K562 (cell line): ENCODE results near the gene AHNAK. TPM values are rescaled to one million over a fixed set of nuclear protein-coding genes. Genes with fewer than 3 reads are reported as not detected.

Experiments used
- ATAC-seq: fragments of 200-7000 bp; cut with Tn5 transposase; 3 replicates; pipeline ENCODE4 v1.9.1; 2020; ENCODE audit warnings: moderate library complexity
- BruUV-seq: library from RNA; stranded (reverse); fragments of 400-500 nt; replicated peaks from 2 replicates; lab custom pipeline; 2021; lab: Mats Ljungman, UMichigan
- CTCF ChIA-PET: fragments of 300-600 bp; formaldehyde crosslinking; extraction: SDS; loops from one replicate; lab custom pipeline; 2021; ENCODE audit warnings: low intra/inter-chr PET ratio; lab: Yijun Ruan, JAX
- POLR2A ChIA-PET: fragments of 300-600, 350-650 bp; sonication (Branson Sonifier 250); formaldehyde crosslinking; extraction: SDS; loops from one replicate; lab custom pipeline; 2021; ENCODE audit warnings: antibody characterized with exemption, inconsistent platforms; lab: Yijun Ruan, JAX
- DNase-seq, 4 experiments: peaks; one replicate each; pipeline versions ENCODE4 v3.0.0 to v3.0.0-alpha.2; 2011 to 2018; ENCODE audit warnings: low spot score in 3 of 4, mixed read lengths in 3 of 4; ENCODE audit errors: extremely low read depth in 1 of 4
- FAIRE-seq: peaks from 2 replicates; lab custom pipeline; 2011; peaks lifted over from hg19 to GRCh38; lab: Jason Lieb, UNC
- H2AFZ ChIP-seq: 2 replicates; pipeline ENCODE4 v1.6.0; 2011; ENCODE audit warnings: low read depth, low read length, control low read depth, inconsistent platforms
- H3K27ac ChIP-seq: fragments of 200-600 bp; 3 replicates; pipeline ENCODE4 v1.8.0; 2011; ENCODE audit warnings: low read depth, mild to moderate bottlenecking, control low read depth, inconsistent platforms, low read length, moderate library complexity, mixed read lengths; ENCODE audit errors: extremely low read depth
- H3K27me3 ChIP-seq, 2 experiments: fragments of 300-600 bp in 1 of 2; 2 replicates in 1 of 2; 3 replicates in 1 of 2; pipeline versions ENCODE4 v1.6.0 to v1.8.0; 2011; ENCODE audit warnings: inconsistent platforms in 2 of 2, low read length in 2 of 2, mild to moderate bottlenecking in 1 of 2, mixed read lengths in 1 of 2, moderate library complexity in 1 of 2; ENCODE audit not compliant: control insufficient read depth in 2 of 2, insufficient read depth in 2 of 2
- H3K36me3 ChIP-seq: fragments of 300-600 bp; 3 replicates; pipeline ENCODE4 v1.8.0; 2011; ENCODE audit warnings: mild to moderate bottlenecking, low read length, inconsistent platforms; ENCODE audit not compliant: control insufficient read depth, insufficient read depth
- H3K4me1 ChIP-seq, 2 experiments: fragments of 200-600 bp in 1 of 2; replicated peaks in 1 of 2; 2 replicates in 1 of 2; 3 replicates in 1 of 2; pipeline versions ENCODE4 v1.5.1 to v1.8.0; 2011; ENCODE audit warnings: inconsistent platforms in 2 of 2, low read length in 2 of 2, mild to moderate bottlenecking in 1 of 2, mixed read lengths in 1 of 2, moderate library complexity in 1 of 2; ENCODE audit not compliant: control insufficient read depth in 2 of 2, insufficient read depth in 2 of 2
- H3K4me2 ChIP-seq: 2 replicates; pipeline ENCODE4 v1.6.1; 2011; ENCODE audit warnings: low read length, control low read depth, inconsistent platforms, mixed read lengths; ENCODE audit not compliant: insufficient read depth
- H3K4me3 ChIP-seq: fragments of 200-600 bp; sonication (generic), shearing (Covaris generic); 2 replicates; pipeline ENCODE4 v1.5.1; 2016; ENCODE audit warnings: control low read depth, inconsistent platforms
- H3K79me2 ChIP-seq: fragments of 200-600 bp; 3 replicates; pipeline ENCODE4 v1.8.0; 2011; ENCODE audit warnings: low read length, inconsistent platforms; ENCODE audit not compliant: control insufficient read depth, insufficient read depth
- H3K9ac ChIP-seq, 2 experiments: 2 replicates each; pipeline versions ENCODE4 v1.6.0 to v1.6.1; 2011; ENCODE audit warnings: low read depth in 2 of 2, low read length in 2 of 2, control low read depth in 1 of 2, inconsistent platforms in 1 of 2, mild to moderate bottlenecking in 1 of 2, mixed read lengths in 1 of 2; ENCODE audit not compliant: insufficient read depth in 1 of 2
- H3K9me1 ChIP-seq: one replicate; pipeline ENCODE4 v1.6.0; 2011; ENCODE audit warnings: inconsistent platforms, mild to moderate bottlenecking, low read length, moderate library complexity; ENCODE audit not compliant: control insufficient read depth, insufficient read depth
- H3K9me3 ChIP-seq: replicated peaks from 2 replicates; pipeline ENCODE4 v1.5.1; 2011; ENCODE audit warnings: low read depth, low read length, inconsistent platforms; ENCODE audit not compliant: control insufficient read depth, insufficient read depth
- H4K20me1 ChIP-seq: replicated peaks from 2 replicates; pipeline ENCODE4 v1.6.1; 2011; ENCODE audit warnings: low read length, inconsistent platforms, mixed read lengths; ENCODE audit not compliant: control insufficient read depth, insufficient read depth
- ARID2 ChIP-seq: fragments of 450-650 bp; IDR thresholded peaks from 2 replicates; pipeline ENCODE4 v1.6.1; 2017; ENCODE audit warnings: antibody characterized with exemption, mild to moderate bottlenecking
- DDX20 ChIP-seq: fragments of 450-650 bp; IDR thresholded peaks from 2 replicates; pipeline ENCODE4 v1.6.1; 2016; ENCODE audit warnings: missing genetic modification characterization, low read depth, mild to moderate bottlenecking, missing compliant biosample characterization, moderate library complexity
- E2F1 ChIP-seq: sonication (generic); formaldehyde crosslinking; IDR thresholded peaks from 2 replicates; pipeline ENCODE4 v1.8.1; 2023; ENCODE audit warnings: mild to moderate bottlenecking, missing genetic modification reagents, moderate library complexity
- KLF13 ChIP-seq: fragments of 450-650 bp; IDR thresholded peaks from 2 replicates; pipeline ENCODE4 v1.6.1; 2016; ENCODE audit warnings: missing genetic modification characterization, low read depth, mild to moderate bottlenecking, missing compliant biosample characterization, moderate library complexity, borderline replicate concordance
- MNT ChIP-seq, 2 experiments: fragments of 450-650 bp; conservative IDR thresholded peaks; 2 replicates each; pipeline ENCODE4 v1.6.1; 2017; ENCODE audit warnings: mild to moderate bottlenecking in 2 of 2, moderate library complexity in 2 of 2
- PRPF4 ChIP-seq: fragments of 200-400 bp; formaldehyde crosslinking; IDR thresholded peaks from one replicate; pipeline ENCODE4 v1.6.1; 2017; ENCODE audit warnings: low read length, low read depth, mild to moderate bottlenecking; ENCODE audit not compliant: insufficient read depth, poor library complexity, severe bottlenecking
- PYGO2 ChIP-seq: fragments of 450-650 bp; IDR thresholded peaks from 2 replicates; pipeline ENCODE4 v1.6.1; 2016; ENCODE audit warnings: mild to moderate bottlenecking, missing genetic modification characterization, moderate library complexity, missing compliant biosample characterization
- RCOR1 ChIP-seq, 2 experiments: IDR thresholded peaks; 2 replicates each; pipeline ENCODE4 v1.6.1; 2012; ENCODE audit warnings: low read depth in 2 of 2, low read length in 2 of 2, borderline replicate concordance in 1 of 2, improper control_type of control experiment in 1 of 2
- SIN3B ChIP-seq: fragments of 450-650 bp; IDR thresholded peaks from 2 replicates; pipeline ENCODE4 v1.6.1; 2017; ENCODE audit warnings: low read depth, mild to moderate bottlenecking, moderate library complexity
- TARDBP ChIP-seq: fragments of 450-650 bp; IDR thresholded peaks from 2 replicates; pipeline ENCODE4 v1.6.1; 2016
- TSHZ1 ChIP-seq: fragments of 250-450 bp; sonication (Bioruptor Pico); IDR thresholded peaks from 2 replicates; pipeline ENCODE4 v1.4.0; 2020; ENCODE audit warnings: mild to moderate bottlenecking, moderate library complexity
- ZBTB2 ChIP-seq: fragments of 450-650 bp; IDR thresholded peaks from 2 replicates; pipeline ENCODE4 v1.6.1; 2016; ENCODE audit warnings: antibody characterized with exemption
- ZNF165 ChIP-seq: fragments of 250-450 bp; sonication (Bioruptor Pico); IDR thresholded peaks from 2 replicates; pipeline ENCODE4 v1.4.0; 2020; ENCODE audit warnings: borderline replicate concordance
- ZNF507 ChIP-seq: conservative IDR thresholded peaks from 2 replicates; pipeline ENCODE4 v1.6.1; 2017; ENCODE audit warnings: missing genetic modification characterization, missing compliant biosample characterization
- WGBS: fragments of 100-300 bp; shearing (Covaris generic); methylation state at CpG from one replicate; pipeline ENCODE4 v1.1.6; 2016; ENCODE audit warnings: low coverage, mixed read lengths; ENCODE audit not compliant: insufficient coverage; ENCODE audit errors: missing lambda C conversion rate; 5-methylcytosine and 5-hydroxymethylcytosine counted together
- in situ Hi-C: fragments of 300-500 bp; cut with MboI; formaldehyde crosslinking; loops from 4 replicates; pipeline ENCODE4 v1.15.0; 2018; ENCODE audit warnings: inconsistent platforms, mixed read lengths
- intact Hi-C: fragments of 100-400 bp; cut with micrococcal nuclease; formaldehyde crosslinking; loops from 2 replicates; pipeline ENCODE4 v1.14.2; 2022
- polyA plus RNA-seq, 8 experiments: library from polyadenylated mRNA; depleted of rRNA in 4 of 8; stranded (reverse) in 5 of 8; unstranded in 3 of 8; fragments of >200 nt; fragmentation: Nextera tagmentation in 2 of 8; fragmentation: Illumina TruSeq in 1 of 8; extraction: Ambion mirVana in 2 of 8; extraction: Trizol in 1 of 8; gene quantifications; 2 replicates each; pipeline versions ENCODE4 v1.2.1 to v1.2.3, GENCODE V29; 2011 to 2014; ENCODE audit warnings: inconsistent platforms in 1 of 8, missing spikeins in 1 of 8
- total RNA-seq, 7 experiments: library from RNA; depleted of rRNA in 6 of 7; stranded (reverse); fragments of >200 nt in 6 of 7; fragmentation: Illumina TruSeq in 2 of 7; extraction: Trizol in 2 of 7; gene quantifications; 2 replicates each; pipeline versions ENCODE4 v1.2.1 to v1.2.3, GENCODE V29; 2011 to 2021; ENCODE audit warnings: low replicate concordance in 1 of 7

Gene AHNAK
- total and polyA plus RNA-seq, 9 of the 15 experiments (the other 6 are each of a cell fraction or from before 2014, with no cell fraction given) = 1.5 to 89.7 (median 45.0) TPM

GRCh38 chr11:62512961-62513360 lies 33.6 kb downstream of the AHNAK start:
- Histone ChIP-seq H3K27ac (no peak overlapping the region), H3K9me3 (no peaks in the 10 kb centered on the region), H3K4me3 (no peak overlapping the region), H4K20me1 (no peaks in the 10 kb centered on the region), H3K4me1 (peaks cover 13 to 16% of the 10 kb centered on the region in 2 experiments), H3K4me2 (no peak overlapping the region), H3K36me3 (peaks cover 12% of the 10 kb centered on the region; the same call in 1 of the 3 replicates), H3K9ac (no peak overlapping the region; a peak in 1 of 4 replicates), H3K9me1 (no peaks in the 10 kb centered on the region), H3K79me2 (no peaks in the 10 kb centered on the region), H3K27me3 (no peaks in the 10 kb centered on the region), H2AFZ (no peak overlapping the region)
- WGBS = 66% methylated on average over 8 of the region's 8 CpGs
- ChIA-PET POLR2A (no interaction called here), CTCF (no interaction called here)
- FAIRE-seq (no peak), ATAC-seq (no peak), DNase-seq (no peak)
- no TSS peak for BruUV-seq
- intact Hi-C loops (no loop called here), in situ Hi-C loops (no loop called here)
- no peak for TF ChIP-seq DDX20 (tag)
- TF ChIP-seq RCOR1 (IDR thresholded peaks at IDR 0.05; ENCODE audit: borderline replicate concordance in 1 of 2, low read depth in 2 of 2, low read length in 2 of 2) = no peak
- TF ChIP-seq PRPF4 = no peak
- no peak for TF ChIP-seq ZNF507 (tag)
- no peak for TF ChIP-seq MNT (conservative IDR thresholded peaks at IDR 0.05)
- TF ChIP-seq TSHZ1 (CRISPR knock-in tag) = no peak
- TF ChIP-seq SIN3B = no peak
- TF ChIP-seq PYGO2 (tag) = no peak
- no peak for TF ChIP-seq ZNF165 (CRISPR knock-in tag)
- no peak for TF ChIP-seq ZBTB2
- no peak for TF ChIP-seq E2F1 (CRISPR knock-in tag)
- no peak for TF ChIP-seq ARID2
- no peak for TF ChIP-seq TARDBP
- no peak for TF ChIP-seq KLF13
